IMR-90 (cell line): Measurements from ENCODE around the gene TMEM259. TPM values are rescaled to one million over a fixed set of nuclear protein-coding genes. Genes with fewer than 3 reads are reported as not detected.
A peak's percentile ranks its signal among the peaks of the same experiment; 100 is the strongest.

Experiments used
- ATAC-seq: fragments of 200-7000 bp; cut with Tn5 transposase; 2 replicates; pipeline ENCODE4 v1.9.1; 2020; ENCODE audit warnings: low read depth, mild to moderate bottlenecking, moderate library complexity
- BruUV-seq: library from RNA; stranded (reverse); fragments of 400-500 nt; replicated peaks from 2 replicates; lab custom pipeline; 2021; lab: Mats Ljungman, UMichigan
- CTCF ChIA-PET: fragments of 300-600 bp; formaldehyde crosslinking; extraction: SDS; loops from one replicate; lab custom pipeline; 2021; ENCODE audit warnings: antibody characterized with exemption; lab: Yijun Ruan, JAX
- POLR2A ChIA-PET: fragments of 300-600 bp; sonication (Branson Sonifier 250); formaldehyde crosslinking; loops from one replicate; lab custom pipeline; 2022; ENCODE audit warnings: antibody characterized with exemption; ENCODE audit not compliant: unreplicated experiment; lab: Charles Lee
- DNase-seq: peaks from one replicate; pipeline ENCODE4 v3.0.0; 2013
- H2AFZ ChIP-seq: replicated peaks from 2 replicates; pipeline ENCODE3; 2013; ENCODE audit warnings: low read length, mild to moderate bottlenecking; ENCODE audit not compliant: poor library complexity
- H2AK5ac ChIP-seq: 2 replicates; pipeline ENCODE4 v1.6.1; 2013; ENCODE audit warnings: low read depth, low read length, inconsistent platforms
- H2AK9ac ChIP-seq: replicated peaks from 2 replicates; pipeline ENCODE3; 2013; ENCODE audit warnings: mild to moderate bottlenecking, low read depth, low read length, moderate library complexity; ENCODE audit not compliant: poor library complexity
- H2BK120ac ChIP-seq: 2 replicates; pipeline ENCODE4 v1.6.1; 2013; ENCODE audit warnings: low read depth, low read length, inconsistent platforms
- H2BK15ac ChIP-seq: 3 replicates; pipeline ENCODE4 v1.6.1; 2013; ENCODE audit warnings: low read depth, low read length, inconsistent platforms
- H2BK20ac ChIP-seq: 2 replicates; pipeline ENCODE4 v1.6.1; 2013; ENCODE audit warnings: low read depth, mild to moderate bottlenecking, inconsistent platforms, low read length, moderate library complexity
- H2BK5ac ChIP-seq: 2 replicates; pipeline ENCODE4 v1.6.1; 2013; ENCODE audit warnings: mild to moderate bottlenecking, low read depth, low read length, inconsistent platforms; ENCODE audit not compliant: poor library complexity, severe bottlenecking
- H3K14ac ChIP-seq: replicated peaks from 2 replicates; pipeline ENCODE4 v1.6.1; 2013; ENCODE audit warnings: low read depth, low read length, inconsistent platforms
- H3K18ac ChIP-seq: 2 replicates; pipeline ENCODE4 v1.6.1; 2013; ENCODE audit warnings: low read depth, low read length, control low read depth
- H3K23ac ChIP-seq: 2 replicates; pipeline ENCODE4 v1.6.1; 2013; ENCODE audit warnings: low read depth, low read length, inconsistent platforms
- H3K27ac ChIP-seq: 2 replicates; pipeline ENCODE4 v1.5.1; 2013; ENCODE audit warnings: mild to moderate bottlenecking, control low read depth, low read length; ENCODE audit not compliant: insufficient read depth
- H3K27me3 ChIP-seq: 2 replicates; pipeline ENCODE4 v1.6.1; 2013; ENCODE audit warnings: low read length; ENCODE audit not compliant: control insufficient read depth, insufficient read depth
- H3K36me3 ChIP-seq: 2 replicates; pipeline ENCODE4 v1.6.1; 2013; ENCODE audit warnings: low read length, mixed read lengths; ENCODE audit not compliant: control insufficient read depth, insufficient read depth
- H3K4ac ChIP-seq: 2 replicates; pipeline ENCODE4 v1.6.1; 2013; ENCODE audit warnings: low read depth, low read length, inconsistent platforms
- H3K4me1 ChIP-seq: 2 replicates; pipeline ENCODE4 v1.6.1; 2013; ENCODE audit warnings: low read length, mixed read lengths; ENCODE audit not compliant: control insufficient read depth, insufficient read depth
- H3K4me2 ChIP-seq: 2 replicates; pipeline ENCODE4 v1.6.1; 2013; ENCODE audit warnings: low read depth, mild to moderate bottlenecking, control low read depth, low read length, moderate library complexity
- H3K4me3 ChIP-seq: 2 replicates; pipeline ENCODE4 v1.5.1; 2013; ENCODE audit warnings: low read depth, mild to moderate bottlenecking, control low read depth, low read length, moderate library complexity; ENCODE audit not compliant: insufficient read depth
- H3K56ac ChIP-seq: 2 replicates; pipeline ENCODE4 v1.6.1; 2013; ENCODE audit warnings: low read length, inconsistent platforms; ENCODE audit not compliant: insufficient read depth; ENCODE audit errors: extremely low read depth
- H3K79me1 ChIP-seq, 2 experiments: 2 replicates each; pipeline ENCODE4 v1.6.1; 2013; ENCODE audit warnings: low read length in 2 of 2, inconsistent platforms in 1 of 2, low read depth in 1 of 2
- H3K9ac ChIP-seq: 2 replicates; pipeline ENCODE4 v1.6.1; 2013; ENCODE audit warnings: low read depth, low read length, control low read depth
- H3K9me1 ChIP-seq: 2 replicates; pipeline ENCODE4 v1.6.1; 2013; ENCODE audit warnings: low read length, inconsistent platforms; ENCODE audit not compliant: insufficient read depth
- H3K9me3 ChIP-seq: 2 replicates; pipeline ENCODE4 v1.6.1; 2013; ENCODE audit warnings: low read length; ENCODE audit not compliant: control insufficient read depth, insufficient read depth
- H4K20me1 ChIP-seq: 2 replicates; pipeline ENCODE4 v1.6.1; 2013; ENCODE audit warnings: low read length, inconsistent platforms; ENCODE audit not compliant: insufficient read depth
- H4K5ac ChIP-seq: 2 replicates; pipeline ENCODE4 v1.6.1; 2013; ENCODE audit warnings: mild to moderate bottlenecking, low read depth, low read length, control low read depth
- H4K8ac ChIP-seq, 2 experiments: 2 replicates each; pipeline ENCODE4 v1.6.1; 2013; ENCODE audit warnings: low read depth in 2 of 2, low read length in 2 of 2, control low read depth in 1 of 2, inconsistent platforms in 1 of 2
- H4K91ac ChIP-seq: 2 replicates; pipeline ENCODE4 v1.6.1; 2013; ENCODE audit warnings: low read depth, low read length, inconsistent platforms; ENCODE audit not compliant: insufficient read depth
- MAFK ChIP-seq: IDR thresholded peaks from 2 replicates; pipeline ENCODE4 v1.6.1; 2012; ENCODE audit warnings: low read depth, low read length, improper control_type of control experiment
- MAZ ChIP-seq: IDR thresholded peaks from 2 replicates; pipeline ENCODE4 v1.6.1; 2012; ENCODE audit warnings: low read depth, mild to moderate bottlenecking, low read length, improper control_type of control experiment, moderate library complexity, borderline replicate concordance
- RAD21 ChIP-seq: IDR thresholded peaks from 2 replicates; pipeline ENCODE4 v1.6.1; 2012; ENCODE audit warnings: low read length, improper control_type of control experiment
- SMC3 ChIP-seq: fragments of 150-350 bp; IDR thresholded peaks from 2 replicates; pipeline ENCODE4 v1.6.1; 2016; ENCODE audit warnings: low read depth, mild to moderate bottlenecking, antibody characterized with exemption, low read length, moderate library complexity
- WGBS, 2 experiments: methylation state at CpG; one replicate each; pipeline versions ENCODE4 v1.1.5 to v1.1.7; 2013; ENCODE audit warnings: missing lambda C conversion rate in 2 of 2; ENCODE audit not compliant: insufficient read length in 1 of 2; ENCODE audit errors: extremely low coverage in 2 of 2; 5-methylcytosine and 5-hydroxymethylcytosine counted together
- dilution Hi-C: fragments of 300-500 bp; cut with HindIII; formaldehyde crosslinking; loops from one replicate; pipeline ENCODE4 v1.14.3; 2018; ENCODE audit warnings: low sequenced_read_pairs; ENCODE audit not compliant: unreplicated experiment
- in situ Hi-C: fragments of 300-500 bp; cut with MboI; formaldehyde crosslinking; loops from 3 replicates; pipeline ENCODE4 v1.14.3; 2019; ENCODE audit warnings: low sequenced_read_pairs, inconsistent platforms, mixed read lengths
- intact Hi-C: fragments of 100-400 bp; cut with micrococcal nuclease; formaldehyde crosslinking; loops from 2 replicates; pipeline ENCODE4 v1.10.0; 2022
- polyA plus RNA-seq, 3 experiments: library from polyadenylated mRNA; depleted of rRNA; stranded (reverse); fragments of >200 nt; gene quantifications; 2 replicates each; pipeline ENCODE4 v1.2.3, GENCODE V29; 2012; ENCODE audit warnings: low replicate concordance in 1 of 3
- total RNA-seq: library from RNA; depleted of rRNA; stranded (reverse); fragments of >200 nt; gene quantifications from 2 replicates; pipeline ENCODE4 v1.2.3, GENCODE V29; 2012
- TF ChIP-seq, protein P1 (sequence below): conservative IDR thresholded peaks from 2 replicates; pipeline ENCODE4 v1.5.1; 2012; ENCODE audit warnings: mild to moderate bottlenecking, low read depth, low read length, improper control_type of control experiment

The TMEM259 gene
- total and polyA plus RNA-seq, 2 of the 4 experiments (the other 2 are of a cell fraction): 22.6 to 153 TPM

DNA sequence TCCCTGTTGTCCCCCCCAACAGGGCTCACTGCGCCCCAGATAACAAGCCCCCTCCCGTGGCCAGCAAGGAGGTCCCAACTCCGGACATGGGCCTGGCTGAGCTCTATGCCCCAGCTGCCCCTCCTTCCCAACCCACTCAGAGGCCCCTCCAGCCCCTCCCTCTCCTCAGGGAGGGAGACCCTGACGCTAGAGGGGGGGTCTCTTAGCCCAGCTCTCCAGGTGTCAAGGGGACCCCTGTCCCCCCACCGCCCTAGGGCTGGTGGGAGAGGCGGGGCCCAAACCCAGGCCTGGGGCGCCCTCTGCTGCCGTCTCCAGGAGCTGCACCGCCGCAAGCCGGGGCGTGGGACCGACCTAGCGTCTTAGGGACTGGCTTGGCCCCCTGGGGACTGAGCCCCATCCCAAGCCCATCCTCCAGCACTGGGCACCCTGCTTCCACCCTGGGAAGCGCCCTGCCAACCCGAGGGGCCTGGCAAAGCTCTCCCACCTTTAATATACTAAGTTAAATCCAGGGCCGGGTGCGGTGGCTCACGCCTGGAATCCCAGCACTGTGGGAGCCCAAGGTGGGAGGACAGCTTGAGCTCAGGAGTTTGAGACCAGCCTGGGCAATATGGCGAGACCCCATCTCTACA is 19.3 kb downstream of the TMEM259 start:
- Histone ChIP-seq H3K27ac (no peak overlapping the region), H3K56ac (no peak overlapping the region), H2BK20ac (no peak overlapping the region), H3K23ac (no peak overlapping the region), H2BK15ac (peak overlapping the region; percentile 59; the same call in 1 of the 3 replicates), H3K79me1 (no peaks in the 10 kb centered on the region; a peak in 1 of 4 replicates), H2AFZ (peak overlapping the region; percentile 64), H3K4ac (no peak overlapping the region), H3K9me3 (no peaks in the 10 kb centered on the region), H3K4me2 (no peak overlapping the region), H3K9ac (no peak overlapping the region), H4K20me1 (0 out of 2 replicates have a peak, but pooled peaks cover 11% of the 10 kb centered on the region), H2BK5ac (no peak overlapping the region), H4K8ac (no peak overlapping the region), H2BK120ac (no peak overlapping the region), H3K18ac (no peak overlapping the region), H4K5ac (no peak overlapping the region), H3K4me3 (no peak overlapping the region), H3K9me1 (no peaks in the 10 kb centered on the region), H2AK5ac (no peak overlapping the region), H3K27me3 (peaks cover 34% of the 10 kb centered on the region), H3K36me3 (no peaks in the 10 kb centered on the region), H2AK9ac (peak overlapping the region; percentile 78), H4K91ac (no peak overlapping the region), H3K4me1 (no peaks in the 10 kb centered on the region), H3K14ac (no peak overlapping the region)
- ATAC-seq (peak; percentile 82), DNase-seq (no peak)
- dilution Hi-C loops (no loop called here), in situ Hi-C loops (no loop called here), intact Hi-C loops (loop anchor here (1.0 kb wide), 1 partner anchor 80 kb away; no protein-coding TSS in a partner anchor)
- WGBS, 2 experiments: 11% methylated on average over 3 of the region's 20 CpGs; no CpG with 5 or more reads in 1 of the 2 experiments
- POLR2A ChIA-PET: no interaction called here
- TF ChIP-seq RAD21 (peak; percentile 75), MAZ (peak; percentile 44; the same call in 1 of the 2 replicates), SMC3 (peak; percentile 58), MAFK (no peak)
- TF ChIP-seq, protein P1, sequence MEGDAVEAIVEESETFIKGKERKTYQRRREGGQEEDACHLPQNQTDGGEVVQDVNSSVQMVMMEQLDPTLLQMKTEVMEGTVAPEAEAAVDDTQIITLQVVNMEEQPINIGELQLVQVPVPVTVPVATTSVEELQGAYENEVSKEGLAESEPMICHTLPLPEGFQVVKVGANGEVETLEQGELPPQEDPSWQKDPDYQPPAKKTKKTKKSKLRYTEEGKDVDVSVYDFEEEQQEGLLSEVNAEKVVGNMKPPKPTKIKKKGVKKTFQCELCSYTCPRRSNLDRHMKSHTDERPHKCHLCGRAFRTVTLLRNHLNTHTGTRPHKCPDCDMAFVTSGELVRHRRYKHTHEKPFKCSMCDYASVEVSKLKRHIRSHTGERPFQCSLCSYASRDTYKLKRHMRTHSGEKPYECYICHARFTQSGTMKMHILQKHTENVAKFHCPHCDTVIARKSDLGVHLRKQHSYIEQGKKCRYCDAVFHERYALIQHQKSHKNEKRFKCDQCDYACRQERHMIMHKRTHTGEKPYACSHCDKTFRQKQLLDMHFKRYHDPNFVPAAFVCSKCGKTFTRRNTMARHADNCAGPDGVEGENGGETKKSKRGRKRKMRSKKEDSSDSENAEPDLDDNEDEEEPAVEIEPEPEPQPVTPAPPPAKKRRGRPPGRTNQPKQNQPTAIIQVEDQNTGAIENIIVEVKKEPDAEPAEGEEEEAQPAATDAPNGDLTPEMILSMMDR: peak; percentile 79
- CTCF ChIA-PET: interaction anchor here (0.7 to 0.8 kb wide), 2 partner anchors 78 to 147 kb away, joined by 3 to 5 read pairs; no protein-coding TSS in a partner anchor
- no TSS peak for BruUV-seq
